ENCODE measurements around the gene ATCAY.
"Not testable (repeated sequence)": the region's sequence is repeated elsewhere in the genome, so short reads cannot be mapped to it uniquely, and the experiment has no call there.

The ATCAY gene

GRCh38 chr19:3950871-3951861, 70.7 kb downstream of the ATCAY start:
- DNase-seq, result no peak

- DNase-seq, result not testable (repeated sequence)
These were observed 72.3 kb downstream of the ATCAY start for GRCh38 chr19:3952755-3953276.

GRCh38 chr19:3954107-3954506, 73.6 kb downstream of the ATCAY start:
- no peak for DNase-seq

DNA sequence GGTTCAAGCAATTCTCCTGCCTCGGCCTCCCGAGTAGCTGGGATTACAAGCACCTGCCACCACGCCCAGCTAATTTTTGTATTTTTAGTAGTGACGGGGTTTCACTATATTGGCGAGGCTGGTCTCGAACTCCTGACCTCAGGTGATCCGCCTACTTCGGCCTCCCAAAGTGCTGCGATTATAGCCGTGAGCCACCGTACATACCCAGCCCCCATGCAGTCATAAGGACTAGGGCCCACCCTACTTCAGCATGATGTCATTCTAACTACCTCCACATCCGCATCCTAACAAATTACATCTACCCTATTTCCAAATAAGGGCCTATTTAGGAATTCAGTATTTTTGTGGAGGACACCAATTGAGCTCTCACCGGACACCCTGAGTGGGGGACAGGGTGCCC, 74.8 kb downstream of the ATCAY start:
- DNase-seq, result not testable (repeated sequence)

GRCh38 chr19:3955688-3956087, 75.2 kb downstream of the ATCAY start:
- no peak for DNase-seq

GRCh38 chr19:3958836-3959765, 78.6 kb downstream of the ATCAY start:
- DNase-seq, result no peak

GRCh38 chr19:3959766-3960131, 79.3 kb downstream of the ATCAY start:
- DNase-seq, result no peak

GRCh38 chr19:3961007-3961406, 80.5 kb downstream of the ATCAY start:
- no peak for DNase-seq

DNA sequence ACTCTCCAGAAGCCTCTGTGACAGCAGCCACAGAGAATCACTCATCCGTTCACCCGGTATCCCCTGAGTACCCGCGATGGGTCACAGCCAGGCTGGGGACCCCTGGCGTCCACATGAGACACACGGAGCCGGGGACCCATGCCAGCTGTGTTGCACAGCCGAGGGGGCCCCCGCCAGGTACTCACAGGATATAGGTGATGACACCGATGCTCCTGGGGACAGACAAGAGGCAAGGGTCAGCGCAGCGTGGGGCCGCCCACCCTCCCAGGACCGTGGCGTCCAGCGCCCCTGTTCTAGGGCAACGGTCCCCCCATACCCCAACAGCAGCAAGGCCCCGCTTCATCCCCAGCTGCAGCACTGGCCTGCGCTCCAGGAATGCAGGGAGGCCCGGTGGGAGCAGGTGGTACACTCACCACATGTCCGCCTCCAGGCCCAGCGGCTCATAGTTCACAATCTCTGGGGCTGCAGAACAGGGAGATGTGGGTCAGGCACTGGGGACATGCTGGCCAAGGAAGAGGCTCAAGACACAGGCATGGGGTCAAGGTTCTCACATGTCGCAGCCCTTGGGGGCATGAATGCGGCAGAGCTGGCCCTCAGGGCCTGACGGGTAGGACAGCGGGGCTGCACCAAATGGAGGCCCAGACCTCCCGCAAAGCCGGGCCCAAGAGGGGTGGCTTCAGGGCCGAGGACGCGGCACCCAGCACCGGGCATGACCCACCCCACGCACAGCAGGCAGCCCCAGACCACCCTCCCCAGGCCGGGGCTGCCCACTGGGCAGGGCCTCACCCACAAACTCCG, 83.2 kb downstream of the ATCAY start:
- no peak for DNase-seq

DNA sequence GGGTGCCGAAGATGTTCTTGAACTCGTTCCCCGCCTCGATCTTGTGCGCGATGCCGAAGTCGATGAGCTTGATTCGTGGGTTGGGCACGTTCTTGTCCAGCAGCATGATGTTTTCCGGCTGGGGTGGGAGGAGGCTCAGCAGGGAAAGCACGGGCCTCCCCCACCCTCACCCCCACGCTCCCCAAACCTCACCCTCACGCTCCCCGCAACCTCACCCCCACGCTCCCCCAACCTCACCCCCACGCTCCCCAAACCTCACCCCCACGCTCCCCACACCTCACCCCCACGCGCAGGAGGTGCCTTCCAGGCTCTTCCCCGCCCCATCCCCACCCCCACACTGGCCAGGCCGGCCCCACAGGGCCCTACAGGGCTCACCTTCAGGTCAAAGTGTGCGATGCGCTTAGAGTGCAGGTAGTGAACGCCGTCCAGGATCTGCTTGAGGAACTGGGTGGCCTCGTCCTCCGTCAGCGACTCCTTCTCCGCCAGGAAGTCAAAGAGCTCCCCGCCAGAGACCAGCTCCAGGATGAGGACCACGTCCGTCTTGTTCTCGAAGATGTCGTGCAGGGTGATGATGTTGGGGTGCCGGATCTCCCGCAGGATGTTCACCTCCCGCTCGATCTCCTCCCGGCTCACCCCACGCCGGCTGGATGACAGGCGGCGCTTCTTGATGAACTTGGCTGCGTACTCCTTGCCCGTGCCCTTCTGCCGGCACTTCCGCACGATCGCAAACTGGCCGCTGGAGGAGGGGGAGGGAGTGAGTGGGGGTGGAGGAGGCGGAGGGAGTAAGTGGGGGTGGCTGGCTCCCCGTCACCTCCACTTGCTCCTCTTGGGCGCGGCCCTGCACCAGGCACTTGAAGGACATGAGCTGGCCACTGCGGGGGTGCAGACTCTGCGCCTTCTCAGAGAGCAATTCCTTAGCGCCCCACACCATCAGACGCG, 84.0 kb downstream of the ATCAY start:
- no peak for DNase-seq

- no peak for DNase-seq
These were observed 85.8 kb downstream of the ATCAY start for GRCh38 chr19:3966051-3967017.

DNA sequence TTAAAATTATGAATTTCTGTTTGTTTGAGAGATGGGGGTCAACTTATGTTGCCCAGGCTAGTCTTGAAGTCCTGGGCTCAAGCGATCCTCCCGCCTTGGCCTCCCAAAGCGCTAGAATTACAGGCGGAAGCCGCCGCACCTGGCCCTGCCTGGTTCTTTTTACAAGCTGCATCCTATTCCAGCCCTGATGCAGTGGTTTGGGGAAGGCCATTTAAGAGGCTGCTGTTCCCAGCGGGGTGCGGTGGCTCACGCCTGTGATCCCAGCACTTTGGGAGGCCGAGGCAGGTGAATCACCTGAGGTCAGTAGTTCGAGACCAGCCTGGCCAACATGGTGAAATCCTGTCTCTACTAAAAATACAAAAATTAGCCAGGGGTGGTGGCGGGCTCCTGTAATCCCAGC, 87.5 kb downstream of the ATCAY start:
- not testable (repeated sequence) for DNase-seq

- no peak for DNase-seq
These were observed 88.3 kb downstream of the ATCAY start for GRCh38 chr19:3968556-3969434.

GRCh38 chr19:3969435-3970312, 89.2 kb downstream of the ATCAY start:
- no peak for DNase-seq

- no peak for DNase-seq
These were observed 89.9 kb downstream of the ATCAY start for GRCh38 chr19:3970313-3970807.

DNA sequence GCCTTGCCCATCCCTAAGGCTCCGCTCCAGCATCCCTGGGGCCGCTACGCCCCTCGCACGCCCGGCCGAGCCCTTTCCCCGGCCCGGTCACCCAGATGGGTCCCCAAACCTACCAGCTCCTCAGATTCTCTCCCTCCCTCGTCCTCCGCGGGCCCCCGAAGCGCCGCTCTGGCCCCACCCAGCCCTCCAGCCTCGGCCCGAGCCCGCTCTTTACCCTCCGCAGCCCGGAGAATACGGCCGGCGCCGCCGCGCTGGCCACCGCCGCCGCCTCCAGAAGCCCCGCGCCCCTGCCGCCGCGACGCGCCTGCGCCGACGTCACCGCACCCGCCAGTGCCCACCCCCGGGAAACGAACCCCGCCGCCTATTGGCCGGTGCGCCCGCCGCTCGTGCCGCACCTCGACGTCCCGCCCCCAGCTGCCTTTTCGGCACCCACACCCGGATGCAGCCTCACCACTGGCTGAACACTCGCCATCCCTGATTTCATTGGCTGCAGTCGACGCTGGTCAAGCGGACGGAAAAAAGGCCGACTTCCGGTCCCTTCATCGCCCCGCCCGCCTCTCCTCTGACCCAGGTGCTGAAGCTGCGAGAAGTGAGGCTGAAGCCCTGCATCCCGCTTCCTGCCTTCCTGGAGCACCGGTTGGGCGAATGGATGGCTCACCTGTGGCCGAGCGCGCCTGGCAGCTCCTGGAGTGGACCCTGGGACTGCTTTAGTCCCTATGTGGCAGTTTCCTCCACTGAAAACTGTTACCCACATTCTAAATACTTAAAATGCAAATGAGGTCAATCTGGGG, 90.5 kb downstream of the ATCAY start, which contains the start of gene DAPK3:
Gene DAPK3, minus strand, starts transcription at position 292 of the 791 bp plus-strand sequence. CDS start 1,364 bp downstream, outside the sequence.
- peak; percentile 93 for DNase-seq

- no peak for DNase-seq
These were observed 94.7 kb downstream of the ATCAY start for GRCh38 chr19:3975144-3975543.

All from NCI-H1417 treated with DMSO at 0.1 percent for 48 hours (cell line).